Measurements from ENCODE around the gene MAGEB6B. TPM values are rescaled to one million over a fixed set of nuclear protein-coding genes. Genes with fewer than 3 reads are reported as not detected.

MAGEB6B gene, protein sequence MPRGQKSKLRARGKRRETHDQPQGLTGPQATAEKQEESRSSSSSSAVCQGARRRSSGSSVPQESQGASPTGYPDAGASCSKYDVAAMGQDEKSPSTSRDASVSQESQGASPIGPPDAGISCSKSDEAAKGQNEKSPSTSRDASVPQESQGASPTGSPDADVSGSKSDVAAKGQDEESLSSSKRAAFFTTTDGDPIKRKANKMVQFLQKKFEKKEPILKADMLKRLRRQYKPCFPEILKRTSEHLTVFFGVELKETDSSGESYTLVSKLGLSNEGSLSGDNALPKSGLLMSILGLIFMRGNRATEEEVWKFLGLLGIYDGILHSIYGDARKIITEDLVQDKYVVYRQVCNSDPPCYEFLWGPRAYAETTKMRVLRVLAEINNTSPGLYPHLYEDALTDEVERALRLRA
- total RNA-seq = not detected

- TF ChIP-seq, protein P1, sequence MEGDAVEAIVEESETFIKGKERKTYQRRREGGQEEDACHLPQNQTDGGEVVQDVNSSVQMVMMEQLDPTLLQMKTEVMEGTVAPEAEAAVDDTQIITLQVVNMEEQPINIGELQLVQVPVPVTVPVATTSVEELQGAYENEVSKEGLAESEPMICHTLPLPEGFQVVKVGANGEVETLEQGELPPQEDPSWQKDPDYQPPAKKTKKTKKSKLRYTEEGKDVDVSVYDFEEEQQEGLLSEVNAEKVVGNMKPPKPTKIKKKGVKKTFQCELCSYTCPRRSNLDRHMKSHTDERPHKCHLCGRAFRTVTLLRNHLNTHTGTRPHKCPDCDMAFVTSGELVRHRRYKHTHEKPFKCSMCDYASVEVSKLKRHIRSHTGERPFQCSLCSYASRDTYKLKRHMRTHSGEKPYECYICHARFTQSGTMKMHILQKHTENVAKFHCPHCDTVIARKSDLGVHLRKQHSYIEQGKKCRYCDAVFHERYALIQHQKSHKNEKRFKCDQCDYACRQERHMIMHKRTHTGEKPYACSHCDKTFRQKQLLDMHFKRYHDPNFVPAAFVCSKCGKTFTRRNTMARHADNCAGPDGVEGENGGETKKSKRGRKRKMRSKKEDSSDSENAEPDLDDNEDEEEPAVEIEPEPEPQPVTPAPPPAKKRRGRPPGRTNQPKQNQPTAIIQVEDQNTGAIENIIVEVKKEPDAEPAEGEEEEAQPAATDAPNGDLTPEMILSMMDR (IDR thresholded peaks at IDR 0.05; ENCODE audit: low read depth) = no peak
These were observed at the start of gene MAGEB6B for GRCh38 chrX:26160301-26160700. Gene MAGEB6B, plus strand, starts transcription at chrX:26160601. Its CDS starts 0 bp downstream, at chrX:26160601.

GRCh38 chrX:26138274-26138673, 22.1 kb upstream of the MAGEB6B start, which contains the start of gene MAGEB18:
Gene MAGEB18, plus strand, starts transcription at chrX:26138343. Its CDS starts 643 bp downstream, at chrX:26138986.
- TF ChIP-seq, protein P1 (IDR thresholded peaks at IDR 0.05; ENCODE audit: low read depth) = no peak

DNA sequence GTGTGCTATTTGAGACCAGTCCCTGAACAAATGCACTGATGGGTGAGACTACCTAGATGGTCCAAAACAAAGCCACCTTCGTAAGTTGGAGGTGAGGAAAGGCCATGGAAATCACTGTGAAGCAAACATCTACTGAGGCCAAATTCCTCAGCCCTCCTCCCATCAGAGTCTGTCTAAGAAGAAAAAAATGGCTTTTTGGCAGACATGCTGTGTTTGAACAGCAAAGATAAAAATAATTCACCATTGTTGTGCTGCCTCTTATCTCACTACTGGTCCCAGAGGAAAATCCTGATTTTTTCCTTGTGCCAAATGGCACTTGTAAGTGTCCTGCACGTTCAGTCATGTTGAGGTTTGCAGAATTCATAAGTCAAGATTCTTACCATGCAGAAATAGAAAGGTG, 14.4 kb upstream of the MAGEB6B start:
- TF ChIP-seq, protein P1 (IDR thresholded peaks at IDR 0.05; ENCODE audit: low read depth) = no peak

DNA sequence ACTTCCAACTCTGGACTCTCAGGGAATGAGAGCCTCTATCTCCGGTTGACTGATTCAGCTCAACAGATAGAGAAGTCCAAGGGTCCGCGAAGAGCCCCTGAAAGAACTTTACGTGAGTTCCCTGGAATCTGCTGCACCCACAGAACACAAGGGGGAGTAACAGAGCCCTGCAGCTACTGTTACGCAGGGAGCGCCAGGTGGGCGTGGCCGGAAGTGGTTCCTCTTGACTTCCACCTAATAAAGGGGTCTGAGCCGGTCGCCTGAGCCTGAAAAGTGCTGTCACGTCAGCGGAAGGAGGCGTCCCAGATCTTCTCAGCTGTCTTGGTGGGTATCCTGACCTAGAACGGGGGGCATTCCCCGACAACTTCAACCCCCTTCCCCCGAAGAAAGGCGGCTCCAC, 31.8 kb downstream of the MAGEB6B start, which contains the start of gene MAGEB6:
TSS of gene MAGEB6 (plus strand) at position 237 of the 400 bp plus-strand sequence. CDS start 1,407 bp downstream, outside the sequence.
- TF ChIP-seq, protein P1 (IDR thresholded peaks at IDR 0.05; ENCODE audit: low read depth) = no peak

GRCh38 chrX:26203561-26203960, 43.2 kb downstream of the MAGEB6B start:
- TF ChIP-seq, protein P1 (IDR thresholded peaks at IDR 0.05; ENCODE audit: low read depth) = no peak

DNA sequence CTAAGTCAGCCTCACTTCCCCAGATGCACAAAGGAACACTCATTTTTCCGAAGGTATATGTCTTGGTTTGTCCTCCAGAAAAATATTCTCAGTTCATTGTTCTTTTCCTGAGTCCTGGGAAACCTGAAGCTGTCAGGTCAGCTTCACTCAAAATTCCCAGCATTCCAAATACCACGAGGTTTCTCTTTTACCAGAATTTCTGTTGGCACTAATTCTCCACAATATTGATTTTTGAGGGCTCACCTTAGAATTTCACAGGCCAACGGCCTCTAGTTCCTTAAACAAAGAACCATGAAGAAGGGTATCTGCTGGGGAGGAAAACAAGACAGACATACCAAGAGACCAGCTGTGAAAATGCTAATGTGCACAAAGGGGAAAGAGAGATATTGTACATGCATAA, 47.6 kb downstream of the MAGEB6B start:
- TF ChIP-seq, protein P1 (IDR thresholded peaks at IDR 0.05; ENCODE audit: low read depth) = no peak

Other genes with a start within 250 kb of the MAGEB6B start
- not detected for gene MAGEB18, start 22.3 kb upstream of the MAGEB6B start, total RNA-seq
- not detected for gene MAGEB6, start 31.8 kb downstream of the MAGEB6B start, total RNA-seq
- gene MAGEB5, start 55.6 kb downstream of the MAGEB6B start, total RNA-seq = not detected

All from subcutaneous adipose tissue (tissue), 4 donors.